B cell (primary cell): ENCODE measurements around the gene SLC43A3. TPM values are rescaled to one million over a fixed set of nuclear protein-coding genes. Genes with fewer than 3 reads are reported as not detected.

ENCODE experiments used
- ATAC-seq: fragments of 200-7000 bp; cut with Tn5 transposase; one replicate; pipeline ENCODE4 v1.10.0; 2021; ENCODE audit warnings: low read depth, mild to moderate bottlenecking, moderate number of reproducible peaks, moderate library complexity
- CTCF ChIA-PET: fragments of 350-600 bp; sonication (Branson Sonifier 250); formaldehyde crosslinking; loops from one replicate; lab custom pipeline; 2021; ENCODE audit warnings: antibody characterized with exemption, inconsistent platforms; lab: Charles Lee
- POLR2A ChIA-PET: fragments of 350-600 bp; sonication (Branson Sonifier 250); formaldehyde crosslinking; loops from one replicate; lab custom pipeline; 2021; ENCODE audit warnings: antibody characterized with exemption; lab: Charles Lee
- DNase-seq: peaks from one replicate; pipeline ENCODE4 v3.0.0; 2013
- H2AFZ ChIP-seq: 2 replicates; pipeline ENCODE4 v1.6.1; 2012; ENCODE audit warnings: mild to moderate bottlenecking, low read depth, low read length; ENCODE audit not compliant: insufficient read depth, poor library complexity, severe bottlenecking
- H3K27ac ChIP-seq, 2 donors: 1 replicate in 1 of 2; 2 replicates in 1 of 2; pipeline ENCODE4 v1.5.1; 2012 to 2013; ENCODE audit warnings: low read length in 2 of 2, mild to moderate bottlenecking in 2 of 2, moderate library complexity in 1 of 2
- H3K27me3 ChIP-seq, 4 experiments: fragments of 200-600 bp in 1 of 4; sonication (generic) in 1 of 4; replicated peaks in 1 of 4; 1 replicate in 2 of 4; 2 replicates in 2 of 4; pipeline versions ENCODE4 v1.6.1 to v1.7.0; 2013 to 2016; ENCODE audit warnings: low read length in 3 of 4, mild to moderate bottlenecking in 2 of 4, mixed read lengths in 1 of 4, moderate library complexity in 1 of 4; ENCODE audit not compliant: insufficient read depth in 4 of 4, control insufficient read depth in 3 of 4; ENCODE audit errors: control extremely low read depth in 1 of 4
- H3K36me3 ChIP-seq, 2 experiments: replicated peaks in 1 of 2; 1 replicate in 1 of 2; 2 replicates in 1 of 2; pipeline versions ENCODE4 v1.6.1 to v1.7.1; 2013; ENCODE audit warnings: low read length in 1 of 2; ENCODE audit not compliant: insufficient read depth in 2 of 2, control insufficient read depth in 1 of 2; ENCODE audit errors: control extremely low read depth in 1 of 2, extremely low read depth in 1 of 2
- H3K4me1 ChIP-seq, 2 donors: fragments of 200-600 bp in 1 of 2; sonication (generic) in 1 of 2; 1 replicate in 1 of 2; 2 replicates in 1 of 2; pipeline versions ENCODE4 v1.5.1 to v1.6.1; 2013 to 2017; ENCODE audit warnings: low read length in 2 of 2; ENCODE audit not compliant: control insufficient read depth in 2 of 2, insufficient read depth in 2 of 2
- H3K4me2 ChIP-seq: replicated peaks from 2 replicates; pipeline ENCODE3; 2012; ENCODE audit warnings: mild to moderate bottlenecking, low read depth, low read length; ENCODE audit not compliant: poor library complexity, severe bottlenecking
- H3K4me3 ChIP-seq, 5 experiments: fragments of 200-600 bp in 1 of 5; sonication (generic) in 1 of 5; 1 replicate in 3 of 5; 2 replicates in 2 of 5; pipeline versions ENCODE4 v1.5.1 to v1.7.0; 2011 to 2016; ENCODE audit warnings: low read length in 4 of 5, mild to moderate bottlenecking in 4 of 5, low read depth in 2 of 5, control low read depth in 1 of 5, moderate library complexity in 1 of 5; ENCODE audit not compliant: insufficient read depth in 1 of 5; ENCODE audit errors: control extremely low read depth in 1 of 5, extremely low read depth in 1 of 5
- H3K79me2 ChIP-seq: fragments of 200-600 bp; sonication (generic); one replicate; pipeline ENCODE4 v1.6.0; 2016; ENCODE audit warnings: low read length; ENCODE audit not compliant: control insufficient read depth, insufficient read depth
- H3K9ac ChIP-seq: fragments of 200-600 bp; sonication (generic); 2 replicates; pipeline ENCODE4 v1.6.1; 2017; ENCODE audit warnings: mild to moderate bottlenecking, low read length, moderate library complexity
- H3K9me3 ChIP-seq, 3 donors: one replicate each; pipeline versions ENCODE4 v1.6.1 to v1.7.1; 2013; ENCODE audit warnings: low read length in 2 of 3; ENCODE audit not compliant: control insufficient read depth in 2 of 3, insufficient read depth in 1 of 3; ENCODE audit errors: control extremely low read depth in 1 of 3
- H4K20me1 ChIP-seq: 2 replicates; pipeline ENCODE4 v1.6.0; 2012; ENCODE audit warnings: mild to moderate bottlenecking, low read length; ENCODE audit not compliant: insufficient read depth, control insufficient read depth, poor library complexity, severe bottlenecking
- H3K27ac Mint-ChIP-seq: one replicate; pipeline ENCODE4 v1.8.0; 2021; ENCODE audit warnings: mixed read lengths
- H3K27me3 Mint-ChIP-seq: one replicate; pipeline ENCODE4 v1.8.0; 2021; ENCODE audit warnings: mixed read lengths
- H3K4me1 Mint-ChIP-seq: one replicate; pipeline ENCODE4 v1.8.0; 2021; ENCODE audit warnings: mixed read lengths
- H3K4me3 Mint-ChIP-seq: one replicate; pipeline ENCODE4 v1.8.0; 2021; ENCODE audit warnings: mixed read lengths
- H3K9me3 Mint-ChIP-seq: one replicate; pipeline ENCODE4 v1.8.0; 2022; ENCODE audit warnings: mixed read lengths; ENCODE audit not compliant: insufficient read depth
- CTCF ChIP-seq: fragments of 200-600 bp; IDR thresholded peaks from one replicate; pipeline ENCODE4 v1.8.0; 2022; ENCODE audit warnings: antibody characterized with exemption, mild to moderate bottlenecking
- EZH2 ChIP-seq: IDR thresholded peaks from 2 replicates; pipeline ENCODE4 v1.6.1; 2012; ENCODE audit warnings: borderline replicate concordance, low read depth, mild to moderate bottlenecking, moderate library complexity, low read length; ENCODE audit not compliant: insufficient read depth, poor library complexity, severe bottlenecking
- WGBS: methylation state at CpG from one replicate; pipeline ENCODE4 v1.1.5; 2013; ENCODE audit warnings: missing lambda C conversion rate; ENCODE audit not compliant: insufficient coverage; 5-methylcytosine and 5-hydroxymethylcytosine counted together
- intact Hi-C: fragments of 100-400 bp; cut with micrococcal nuclease; formaldehyde crosslinking; loops from one replicate; pipeline ENCODE4 v1.10.0; 2022
- polyA plus RNA-seq: library from polyadenylated mRNA; depleted of rRNA; stranded (reverse); fragments of >200 nt; gene quantifications from 2 replicates; pipeline ENCODE4 v1.2.3, GENCODE V29; 2012
- total RNA-seq, 2 donors: library from RNA; stranded (reverse); fragments of 120-200 nt in 1 of 2; gene quantifications; 1 replicate in 1 of 2; 2 replicates in 1 of 2; pipeline versions ENCODE4 v1.2.3 to v1.2.4, GENCODE V29; 2013 to 2022

Gene SLC43A3
- total and polyA plus RNA-seq, 2 donors (not counting 1 experiment from before 2014, with no cell fraction given), result 7.6 to 20.9 TPM

GRCh38 chr11:57391111-57391510 lies 35.8 kb downstream of the SLC43A3 start:
- Mint-ChIP-seq H3K4me3 (no peak overlapping the region), H3K27ac (no peak overlapping the region), H3K4me1 (no peaks in the 10 kb centered on the region), H3K27me3 (peaks cover 3% of the 10 kb centered on the region), H3K9me3 (no peaks in the 10 kb centered on the region)
- Histone ChIP-seq H3K4me2 (no peak overlapping the region), H3K4me3 (no peak overlapping the region), H2AFZ (no peak overlapping the region), H3K27me3 (no peaks in the 10 kb centered on the region), H3K27ac (no peak overlapping the region), H4K20me1 (no peaks in the 10 kb centered on the region), H3K36me3 (no peaks in the 10 kb centered on the region), H3K79me2 (no peaks in the 10 kb centered on the region), H3K9ac (no peak overlapping the region), H3K9me3 (no peaks in the 10 kb centered on the region), H3K4me1 (no peaks in the 10 kb centered on the region)
- TF ChIP-seq EZH2, result no peak
- no peak for TF ChIP-seq CTCF
- CTCF ChIA-PET, result no interaction called here
- no peak for ATAC-seq
- no peak for DNase-seq
- POLR2A ChIA-PET, result no interaction called here
- 100% methylated on average over 1 of the region's 3 CpGs for WGBS
- intact Hi-C loops, result no loop called here

- ATAC-seq (no peak), DNase-seq (no peak)
- H3K4me3 ChIP-seq, result no peak within 1 kb of the TSS
- Mint-ChIP-seq H3K4me1 (no peaks in the 10 kb centered on the region), H3K27ac (no peak within 1 kb of the TSS), H3K9me3 (no peaks in the 10 kb centered on the region), H3K27me3 (peaks cover 3% of the 10 kb centered on the region), H3K4me3 (no peak within 1 kb of the TSS)
- no peaks in the 10 kb centered on the region for H3K36me3 ChIP-seq
- H3K9me3 ChIP-seq, result no peaks in the 10 kb centered on the region
- no peak within 1 kb of the TSS for H3K4me2 ChIP-seq
- H3K27me3 ChIP-seq, result no peaks in the 10 kb centered on the region
- no peak within 1 kb of the TSS for H3K9ac ChIP-seq
- intact Hi-C loops, result no loop called here
- 90% methylated on average over 2 of the region's 2 CpGs for WGBS
- no peaks in the 10 kb centered on the region for H3K79me2 ChIP-seq
- H2AFZ ChIP-seq, result no peak within 1 kb of the TSS
- H3K27ac ChIP-seq, result no peak within 1 kb of the TSS
- H4K20me1 ChIP-seq, result no peaks in the 10 kb centered on the region
- H3K4me1 ChIP-seq, result no peaks in the 10 kb centered on the region
- ChIA-PET CTCF (no interaction called here), POLR2A (no interaction called here)
- TF ChIP-seq EZH2, result no peak
- no peak for TF ChIP-seq CTCF
Observed at GRCh38 chr11:57390535-57390934, 36.4 kb downstream of the SLC43A3 start, which contains the start of gene PRG2. TSS of gene PRG2 (minus strand) at chr11:57390650. CDS start at chr11:57389944, 706 bp downstream.
